HepG2 (cell line): Measurements from ENCODE around the gene FXYD6. TPM values are rescaled to one million over a fixed set of nuclear protein-coding genes. Genes with fewer than 3 reads are reported as not detected.

Experiments used
- CEBPZ ChIP-seq: IDR thresholded peaks from 2 replicates; pipeline ENCODE4 v1.6.1; 2012; ENCODE audit warnings: low read length, improper control_type of control experiment
- ETV5 ChIP-seq: IDR thresholded peaks from 2 replicates; pipeline ENCODE4 v1.6.1; 2018; ENCODE audit warnings: missing biosample characterization, missing genetic modification reagents, inconsistent platforms, borderline replicate concordance
- GMEB2 ChIP-seq: IDR thresholded peaks from 2 replicates; pipeline ENCODE4 v1.6.1; 2016; ENCODE audit warnings: missing biosample characterization, missing genetic modification reagents, low read depth
- MTF1 ChIP-seq: sonication (generic); formaldehyde crosslinking; IDR thresholded peaks from 2 replicates; pipeline ENCODE4 v1.5.0; 2020; ENCODE audit warnings: missing genetic modification reagents
- NONO ChIP-seq, 2 experiments: fragments of 450-650 bp in 1 of 2; sonication (generic) in 1 of 2; formaldehyde crosslinking in 1 of 2; IDR thresholded peaks in 1 of 2; conservative IDR thresholded peaks in 1 of 2; 2 replicates each; pipeline versions ENCODE4 v1.6.1 to v1.8.0; 2017 to 2022; ENCODE audit warnings: mild to moderate bottlenecking in 1 of 2, missing genetic modification reagents in 1 of 2, moderate library complexity in 1 of 2
- POLR2AphosphoS2 ChIP-seq: IDR thresholded peaks from 2 replicates; pipeline ENCODE4 v1.6.1; 2011; ENCODE audit warnings: low read depth, low read length, improper control_type of control experiment
- POLR2G ChIP-seq: fragments of 200-400 bp; formaldehyde crosslinking; IDR thresholded peaks from 2 replicates; pipeline ENCODE4 v1.6.1; 2018; ENCODE audit warnings: mild to moderate bottlenecking, low read depth, low read length, moderate library complexity
- RBFOX2 ChIP-seq: fragments of 200-400 bp; formaldehyde crosslinking; IDR thresholded peaks from 2 replicates; pipeline ENCODE4 v1.6.1; 2017; ENCODE audit warnings: low read depth, mild to moderate bottlenecking, low read length
- RBM22 ChIP-seq: fragments of 200-400 bp; formaldehyde crosslinking; optimal IDR thresholded peaks from 2 replicates; pipeline ENCODE3; 2017; ENCODE audit warnings: mild to moderate bottlenecking, low read length, moderate library complexity
- SAP130 ChIP-seq: IDR thresholded peaks from 2 replicates; pipeline ENCODE4 v1.6.1; 2016; ENCODE audit warnings: low read depth
- ZBTB33 ChIP-seq: sonication (generic); formaldehyde crosslinking; IDR thresholded peaks from 2 replicates; pipeline ENCODE4 v1.4.0; 2020; ENCODE audit warnings: missing genetic modification reagents
- ZFP62 ChIP-seq: sonication (generic); formaldehyde crosslinking; IDR thresholded peaks from 2 replicates; pipeline ENCODE4 v1.4.0; 2020; ENCODE audit warnings: missing genetic modification reagents
- ZFP91 ChIP-seq: sonication (generic); formaldehyde crosslinking; IDR thresholded peaks from 2 replicates; pipeline ENCODE4 v1.9.0; 2022; ENCODE audit warnings: missing genetic modification reagents, mild to moderate bottlenecking, borderline replicate concordance
- ZNF160 ChIP-seq: sonication (generic); formaldehyde crosslinking; IDR thresholded peaks from 2 replicates; pipeline ENCODE4 v1.8.0; 2022; ENCODE audit warnings: mild to moderate bottlenecking, inconsistent platforms, missing genetic modification reagents
- ZNF224 ChIP-seq: sonication (generic); formaldehyde crosslinking; IDR thresholded peaks from 2 replicates; pipeline ENCODE4 v1.5.0; 2020; ENCODE audit warnings: mild to moderate bottlenecking, missing genetic modification reagents
- ZNF350 ChIP-seq: sonication (generic); formaldehyde crosslinking; IDR thresholded peaks from 2 replicates; pipeline ENCODE4 v1.4.0; 2020; ENCODE audit warnings: mild to moderate bottlenecking, low read depth, missing genetic modification reagents, borderline replicate concordance
- ZNF776 ChIP-seq: sonication (generic); formaldehyde crosslinking; IDR thresholded peaks from 2 replicates; pipeline ENCODE4 v1.4.0; 2020; ENCODE audit warnings: mild to moderate bottlenecking, missing genetic modification reagents
- ZZZ3 ChIP-seq: sonication (generic); formaldehyde crosslinking; IDR thresholded peaks from 2 replicates; pipeline ENCODE4 v1.4.0; 2020; ENCODE audit warnings: missing genetic modification reagents, mild to moderate bottlenecking, borderline replicate concordance
- polyA plus RNA-seq, 8 experiments: library from polyadenylated mRNA; depleted of rRNA in 3 of 8; stranded (reverse) in 7 of 8; unstranded in 1 of 8; fragments of >200 nt; fragmentation: Illumina TruSeq in 4 of 8; extraction: Trizol in 4 of 8; gene quantifications; 2 replicates each; pipeline versions ENCODE4 v1.2.1 to v1.2.3, GENCODE V29; 2011 to 2016; ENCODE audit warnings: low read depth in 4 of 8, missing spikeins in 1 of 8, mixed read lengths in 1 of 8; ENCODE audit not compliant: insufficient read depth in 1 of 8
- total RNA-seq, 5 experiments: library from RNA; depleted of rRNA; stranded (reverse); fragments of >200 nt; fragmentation: Illumina TruSeq; extraction: Trizol; gene quantifications; 2 replicates each; pipeline ENCODE4 v1.2.3, GENCODE V29; 2016; ENCODE audit warnings: low read depth in 1 of 5
- TF ChIP-seq, protein P1 (sequence below): sonication (generic); formaldehyde crosslinking; IDR thresholded peaks from 2 replicates; pipeline ENCODE4 v1.4.0; 2020; ENCODE audit warnings: mild to moderate bottlenecking, missing genetic modification reagents, borderline replicate concordance

FXYD6 gene
- total and polyA plus RNA-seq, 2 of the 13 experiments (the other 11 are each of a cell fraction or from before 2014, with no cell fraction given) = not detected

DNA sequence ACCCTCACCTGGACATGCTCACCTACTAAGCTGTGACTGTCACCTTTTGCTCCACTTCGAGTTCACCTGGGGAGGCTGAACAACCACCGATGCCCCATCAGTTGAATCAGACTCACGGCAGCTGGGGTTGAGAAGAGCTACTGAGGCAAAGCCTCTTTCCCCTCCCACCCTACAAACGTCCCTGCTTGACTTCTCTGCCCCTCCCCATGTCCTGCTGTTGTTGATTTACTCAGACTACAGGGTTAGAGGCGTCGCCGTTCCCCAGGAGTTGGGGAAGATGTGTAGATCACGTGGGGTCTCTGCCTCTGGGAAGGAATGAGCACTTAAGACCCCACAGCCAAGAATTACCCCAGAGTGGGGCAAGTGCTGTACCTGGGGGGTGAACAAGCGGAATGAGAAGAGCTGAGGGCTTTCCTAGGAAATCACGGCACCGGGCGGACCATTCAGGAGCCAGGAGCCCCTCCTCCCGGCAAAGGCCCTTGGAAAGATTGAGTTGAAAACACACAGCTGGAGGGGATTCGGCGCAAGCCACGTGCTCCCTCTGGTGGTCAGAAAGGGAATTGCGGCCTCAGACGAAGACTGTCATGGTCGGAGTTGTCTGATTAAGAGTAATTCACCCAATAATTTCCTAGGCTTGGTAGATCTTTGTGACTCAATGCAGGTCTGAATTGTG is 59.0 kb downstream of the FXYD6 start (continued):
- TF ChIP-seq CEBPZ = no peak
- no peak for TF ChIP-seq ZNF224
- no peak for TF ChIP-seq ZNF776 (CRISPR knock-in tag)
- TF ChIP-seq GMEB2 (CRISPR knock-in tag) = no peak
- TF ChIP-seq ZFP91 (CRISPR knock-in tag) = no peak
- TF ChIP-seq, protein P1, sequence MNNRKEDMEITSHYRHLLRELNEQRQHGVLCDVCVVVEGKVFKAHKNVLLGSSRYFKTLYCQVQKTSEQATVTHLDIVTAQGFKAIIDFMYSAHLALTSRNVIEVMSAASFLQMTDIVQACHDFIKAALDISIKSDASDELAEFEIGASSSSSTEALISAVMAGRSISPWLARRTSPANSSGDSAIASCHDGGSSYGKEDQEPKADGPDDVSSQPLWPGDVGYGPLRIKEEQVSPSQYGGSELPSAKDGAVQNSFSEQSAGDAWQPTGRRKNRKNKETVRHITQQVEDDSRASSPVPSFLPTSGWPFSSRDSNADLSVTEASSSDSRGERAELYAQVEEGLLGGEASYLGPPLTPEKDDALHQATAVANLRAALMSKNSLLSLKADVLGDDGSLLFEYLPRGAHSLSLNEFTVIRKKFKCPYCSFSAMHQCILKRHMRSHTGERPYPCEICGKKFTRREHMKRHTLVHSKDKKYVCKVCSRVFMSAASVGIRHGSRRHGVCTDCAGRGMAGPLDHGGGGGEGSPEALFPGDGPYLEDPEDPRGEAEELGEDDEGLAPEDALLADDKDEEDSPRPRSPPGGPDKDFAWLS (CRISPR knock-in tag) = no peak
- peak; percentile 23; the same call in 1 of the 2 replicates for TF ChIP-seq SAP130 (CRISPR knock-in tag)
- peak; percentile 30 for TF ChIP-seq RBM22
- no peak for TF ChIP-seq ZFP62 (CRISPR knock-in tag)
- no peak for TF ChIP-seq ZZZ3 (CRISPR knock-in tag)
- TF ChIP-seq POLR2G = peak; percentile 52
- no peak; the same call in 1 of the 2 replicates for TF ChIP-seq RBFOX2
- TF ChIP-seq ZNF350 (CRISPR knock-in tag) = 0 out of 2 replicates have a peak, but pooled peaks have one; percentile 28
- no peak for TF ChIP-seq ZNF160 (CRISPR knock-in tag)
- TF ChIP-seq ETV5 (CRISPR knock-in tag) = no peak
- TF ChIP-seq NONO (IDR thresholded peaks at IDR 0.05) = no peak
- 0 out of 2 replicates have a peak, but pooled peaks have one; percentile 15 for TF ChIP-seq NONO (CRISPR knock-in tag; conservative IDR thresholded peaks at IDR 0.05)
- no peak for TF ChIP-seq MTF1
- TF ChIP-seq ZBTB33 (CRISPR knock-in tag) = no peak
- TF ChIP-seq POLR2AphosphoS2 = no peak
